ENCODE results near the gene EBF3. TPM values are rescaled to one million over a fixed set of nuclear protein-coding genes. Genes with fewer than 3 reads are reported as not detected.

Gene EBF3
- 0.31 and 0.32 TPM in 2 replicates for polyA plus RNA-seq (2011; rRNA removed)
- 0.41 and 0.47 TPM in 2 replicates for polyA minus RNA-seq (2011; rRNA and poly(A)+ RNA removed)

DNA sequence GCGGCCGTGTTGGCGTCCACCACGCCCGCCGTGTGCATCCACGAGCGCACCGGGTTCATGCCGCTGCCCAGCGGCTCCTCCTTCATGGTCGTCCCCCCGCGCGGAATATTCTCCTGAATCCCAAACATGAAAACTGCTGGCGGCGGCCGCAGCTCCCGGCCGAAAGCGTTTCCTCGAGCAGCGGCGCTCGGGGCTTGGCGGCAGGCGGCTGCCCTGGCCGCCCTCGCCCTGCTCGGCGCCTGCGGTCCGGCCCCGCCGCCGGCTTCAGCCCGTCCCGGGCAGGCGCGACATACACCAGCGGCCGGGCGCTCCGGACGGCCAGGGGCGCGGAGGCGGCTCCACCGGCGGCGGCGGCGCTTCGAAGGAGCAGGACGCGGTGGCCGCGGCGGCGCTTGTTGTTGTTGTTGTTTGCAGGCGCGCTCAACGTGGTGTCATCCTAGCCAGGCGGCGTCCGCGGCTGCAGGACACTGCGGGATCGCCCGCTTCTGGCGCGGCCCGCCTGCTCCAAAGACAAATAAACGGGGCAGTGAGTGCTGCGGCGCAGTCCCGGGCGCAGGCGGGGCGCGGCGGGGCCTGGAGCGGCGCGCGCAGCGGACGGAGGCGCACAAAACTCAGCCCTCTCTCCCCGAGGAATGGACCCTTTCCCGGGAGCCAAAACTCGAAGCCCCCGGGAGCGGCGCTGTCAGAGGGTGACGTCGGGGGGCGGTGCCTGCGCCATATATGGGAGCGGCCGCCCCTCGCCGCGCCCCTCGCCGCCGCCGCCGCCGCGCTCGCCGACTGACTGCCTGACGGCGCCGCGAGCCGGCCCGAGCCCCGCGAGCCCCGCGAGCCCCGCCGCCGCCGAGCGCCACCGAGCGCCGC lies at the start of gene EBF3:
Gene EBF3 (minus strand): TSS at position 634 of the 861 bp plus-strand sequence. CDS start 506 bp downstream, at position 128.
- DNase-seq (ENCODE audit: low read depth): no peak
- ChIA-PET POLR2A (no interaction called here), CTCF (interaction anchor here (0.8 kb wide), 1 partner anchor 933 kb away, joined by 3 read pairs; no protein-coding TSS in a partner anchor)
- H3K27me3 ChIP-seq (ENCODE audit: control insufficient read depth, insufficient read depth, low read length): peaks cover 55% of the 10 kb centered on the region
- TF ChIP-seq, protein P1, sequence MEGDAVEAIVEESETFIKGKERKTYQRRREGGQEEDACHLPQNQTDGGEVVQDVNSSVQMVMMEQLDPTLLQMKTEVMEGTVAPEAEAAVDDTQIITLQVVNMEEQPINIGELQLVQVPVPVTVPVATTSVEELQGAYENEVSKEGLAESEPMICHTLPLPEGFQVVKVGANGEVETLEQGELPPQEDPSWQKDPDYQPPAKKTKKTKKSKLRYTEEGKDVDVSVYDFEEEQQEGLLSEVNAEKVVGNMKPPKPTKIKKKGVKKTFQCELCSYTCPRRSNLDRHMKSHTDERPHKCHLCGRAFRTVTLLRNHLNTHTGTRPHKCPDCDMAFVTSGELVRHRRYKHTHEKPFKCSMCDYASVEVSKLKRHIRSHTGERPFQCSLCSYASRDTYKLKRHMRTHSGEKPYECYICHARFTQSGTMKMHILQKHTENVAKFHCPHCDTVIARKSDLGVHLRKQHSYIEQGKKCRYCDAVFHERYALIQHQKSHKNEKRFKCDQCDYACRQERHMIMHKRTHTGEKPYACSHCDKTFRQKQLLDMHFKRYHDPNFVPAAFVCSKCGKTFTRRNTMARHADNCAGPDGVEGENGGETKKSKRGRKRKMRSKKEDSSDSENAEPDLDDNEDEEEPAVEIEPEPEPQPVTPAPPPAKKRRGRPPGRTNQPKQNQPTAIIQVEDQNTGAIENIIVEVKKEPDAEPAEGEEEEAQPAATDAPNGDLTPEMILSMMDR (IDR thresholded peaks at IDR 0.05; ENCODE audit: insufficient read depth, low read depth, low read length): no peak
- H3K36me3 ChIP-seq (ENCODE audit: control insufficient read depth, insufficient read depth, low read length): no peaks in the 10 kb centered on the region
- peak within 1 kb of the TSS; percentile 49 for H3K4me3 ChIP-seq (ENCODE audit: low read depth, low read length)

DNA sequence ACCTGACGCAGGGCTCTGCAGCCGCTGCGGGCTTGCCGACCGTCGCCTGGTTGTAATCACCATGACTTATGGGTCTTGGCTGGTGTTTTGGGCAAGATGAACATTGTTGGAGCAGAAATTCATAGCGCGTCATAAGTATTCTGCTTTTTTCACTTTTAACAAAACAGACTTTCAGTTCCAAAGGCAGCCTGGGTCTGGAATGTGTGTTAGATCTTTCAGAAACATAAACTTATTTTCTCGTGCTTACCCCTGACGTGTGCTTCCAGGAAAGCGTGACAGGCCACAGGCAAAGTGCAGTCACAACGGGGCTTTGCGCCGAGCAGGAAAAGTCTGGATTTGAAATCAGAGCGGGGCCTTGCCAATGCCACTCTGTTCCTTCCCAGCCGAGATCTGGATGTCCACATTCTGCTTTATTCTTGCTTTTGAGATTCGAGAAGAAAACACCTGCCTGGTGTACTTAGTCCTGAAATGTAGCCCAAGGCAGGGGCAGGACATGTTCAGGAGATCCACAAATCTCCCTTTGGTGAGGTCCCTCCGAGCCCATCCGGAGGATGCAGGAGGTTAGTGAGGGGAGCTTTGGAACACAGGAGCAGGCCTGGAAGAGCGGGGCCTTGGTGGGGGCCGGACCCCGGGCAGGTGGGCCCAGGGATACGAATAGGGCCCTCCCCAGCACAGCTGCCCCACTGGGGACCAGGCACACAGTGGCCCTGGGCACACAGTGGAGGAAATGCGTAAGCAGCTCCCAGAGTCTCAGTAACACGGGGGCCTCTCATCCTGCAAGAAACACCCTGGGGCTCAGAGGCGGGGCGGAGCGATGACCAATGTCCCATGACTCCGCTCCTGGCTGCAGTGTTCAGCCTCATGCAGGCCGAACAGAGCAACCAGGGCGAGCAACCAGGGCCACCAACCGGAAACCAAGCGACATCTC lies 49.5 kb upstream of the EBF3 start:
- no peaks in the 10 kb centered on the region for H3K36me3 ChIP-seq (ENCODE audit: control insufficient read depth, insufficient read depth, low read length)
- H3K27me3 ChIP-seq (ENCODE audit: control insufficient read depth, insufficient read depth, low read length): no peaks in the 10 kb centered on the region
- H3K4me3 ChIP-seq (ENCODE audit: low read depth, low read length): no peak overlapping the region
- TF ChIP-seq, protein P1 (IDR thresholded peaks at IDR 0.05; ENCODE audit: insufficient read depth, low read depth, low read length): no peak
- CTCF ChIA-PET: no interaction called here
- POLR2A ChIA-PET: no interaction called here
- no peak for DNase-seq (ENCODE audit: low read depth)

DNA sequence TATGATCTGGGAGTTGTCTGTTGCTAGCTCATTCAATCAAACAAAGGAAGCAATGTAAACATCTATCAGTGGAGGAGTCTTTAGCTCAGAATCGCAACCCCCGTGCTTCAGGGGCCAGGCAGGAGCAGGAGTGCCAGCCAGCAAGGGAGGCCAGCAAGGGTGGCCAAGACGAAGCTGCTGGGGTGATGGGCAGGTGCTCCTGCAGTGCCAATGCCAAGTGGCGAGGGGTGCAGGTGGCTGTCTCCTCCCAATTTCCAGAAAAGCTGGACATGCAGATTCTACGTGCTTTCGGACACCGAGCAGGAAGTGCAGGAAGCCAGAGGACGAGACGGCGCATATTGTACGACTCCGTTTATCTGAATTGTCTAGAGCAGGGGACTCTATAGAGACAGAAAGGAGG lies 48.1 kb upstream of the EBF3 start:
- TF ChIP-seq, protein P1 (IDR thresholded peaks at IDR 0.05; ENCODE audit: insufficient read depth, low read depth, low read length): no peak
- no peak for DNase-seq (ENCODE audit: low read depth)
- no peaks in the 10 kb centered on the region for H3K36me3 ChIP-seq (ENCODE audit: control insufficient read depth, insufficient read depth, low read length)

DNA sequence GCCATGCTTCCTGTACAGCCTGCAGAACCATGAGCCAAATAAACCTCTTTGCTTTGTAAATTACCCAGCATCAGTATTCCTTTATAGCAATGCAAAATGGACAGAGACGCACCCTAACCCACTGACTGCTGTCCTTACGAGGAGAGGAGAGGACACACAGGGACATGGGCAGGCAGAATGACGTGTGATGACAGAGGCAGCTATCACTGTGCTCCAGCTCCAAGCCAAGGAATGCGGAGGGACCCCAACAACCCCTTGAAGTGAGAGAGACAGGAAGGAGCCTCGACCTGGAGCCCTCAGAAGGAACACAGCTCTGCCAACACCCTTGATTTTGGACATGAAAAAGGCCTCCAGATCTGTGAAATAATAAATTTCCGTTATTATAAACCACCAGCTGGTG lies 46.6 kb upstream of the EBF3 start:
- Histone ChIP-seq H3K4me3 (ENCODE audit: low read depth, low read length) (no peak overlapping the region), H3K36me3 (ENCODE audit: control insufficient read depth, insufficient read depth, low read length) (no peaks in the 10 kb centered on the region), H3K27me3 (ENCODE audit: control insufficient read depth, insufficient read depth, low read length) (no peaks in the 10 kb centered on the region)
- POLR2A ChIA-PET: no interaction called here
- CTCF ChIA-PET: no interaction called here
- DNase-seq (ENCODE audit: low read depth): no peak
- TF ChIP-seq, protein P1 (IDR thresholded peaks at IDR 0.05; ENCODE audit: insufficient read depth, low read depth, low read length): no peak

More for the DNA sequence above, 48.1 kb upstream of the EBF3 start:
- Histone ChIP-seq H3K4me3 (ENCODE audit: low read depth, low read length) (no peak overlapping the region), H3K27me3 (ENCODE audit: control insufficient read depth, insufficient read depth, low read length) (no peaks in the 10 kb centered on the region)
- POLR2A ChIA-PET: no interaction called here
- CTCF ChIA-PET: interaction anchor here (0.6 to 1.2 kb wide), 3 partner anchors 13 to 1848 kb away, joined by 3 read pairs; no protein-coding TSS in a partner anchor

DNA sequence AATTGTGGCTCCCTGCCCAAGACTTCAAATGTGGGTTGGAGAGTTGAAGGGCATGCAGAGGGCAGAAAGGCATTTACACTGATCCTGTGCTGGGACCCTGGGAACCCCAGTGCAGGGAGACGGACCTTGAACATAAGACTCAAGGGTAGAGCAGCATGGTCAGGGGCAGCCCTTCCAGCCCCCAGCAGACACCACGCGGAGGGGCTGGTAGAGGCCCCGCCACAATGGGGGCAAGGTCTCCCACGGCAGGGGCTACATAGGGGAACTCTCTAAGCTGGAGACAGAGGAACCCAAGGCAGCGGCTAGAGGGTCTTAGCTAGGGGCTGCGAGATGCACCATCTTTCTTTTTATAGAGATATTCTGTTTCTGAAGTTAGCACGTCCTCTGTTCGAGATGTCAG lies 45.2 kb upstream of the EBF3 start:
- POLR2A ChIA-PET: no interaction called here

More for the DNA sequence above, 45.2 kb upstream of the EBF3 start:
- CTCF ChIA-PET: no interaction called here
- Histone ChIP-seq H3K27me3 (ENCODE audit: control insufficient read depth, insufficient read depth, low read length) (no peaks in the 10 kb centered on the region), H3K4me3 (ENCODE audit: low read depth, low read length) (no peak overlapping the region), H3K36me3 (ENCODE audit: control insufficient read depth, insufficient read depth, low read length) (no peaks in the 10 kb centered on the region)
- TF ChIP-seq, protein P1 (IDR thresholded peaks at IDR 0.05; ENCODE audit: insufficient read depth, low read depth, low read length): no peak
- no peak for DNase-seq (ENCODE audit: low read depth)
